ENCODE measurements around the gene FBXO8. TPM values are rescaled to one million over a fixed set of nuclear protein-coding genes. Genes with fewer than 3 reads are reported as not detected.

FBXO8 gene
- total RNA-seq, 1 experiment from 2014 or later, result 7.5 TPM

GRCh38 chr4:174199735-174200134 is 83.7 kb downstream of the FBXO8 start:
- H3K4me3 Mint-ChIP-seq, result no peak overlapping the region
- no peaks in the 10 kb centered on the region for H3K36me3 Mint-ChIP-seq
- ChIA-PET CTCF (interaction anchor here (1.1 kb wide), 1 partner anchor 79 kb away, joined by 3 read pairs; no protein-coding TSS in a partner anchor), POLR2A (no interaction called here)
- peaks cover 4% of the 10 kb centered on the region; the same call in 1 of the 2 replicates for H3K27me3 Mint-ChIP-seq (ENCODE audit: low read depth)
- no peaks in the 10 kb centered on the region for H3K9me3 Mint-ChIP-seq
- ATAC-seq (no peak), DNase-seq (ENCODE audit: low spot score) (no peak)
- peaks cover 5% of the 10 kb centered on the region; the same call in 1 of the 2 replicates for H3K4me1 Mint-ChIP-seq
- H3K27ac Mint-ChIP-seq, result no peak overlapping the region
- TF ChIP-seq GABPB1 (CRISPR knock-in tag; IDR thresholded peaks at IDR 0.05), result no peak
- no peak for TF ChIP-seq ZNF425 (CRISPR knock-in tag; conservative IDR thresholded peaks at IDR 0.05)
- TF ChIP-seq ZBTB21 (CRISPR knock-in tag; IDR thresholded peaks at IDR 0.05; ENCODE audit: borderline replicate concordance), result no peak

GRCh38 chr4:174198828-174199227 is 84.6 kb downstream of the FBXO8 start:
- ATAC-seq, result no peak
- Mint-ChIP-seq H3K4me3 (no peak overlapping the region), H3K36me3 (no peaks in the 10 kb centered on the region), H3K9me3 (no peaks in the 10 kb centered on the region), H3K27ac (no peak overlapping the region), H3K27me3 (ENCODE audit: low read depth) (no peaks in the 10 kb centered on the region), H3K4me1 (no peaks in the 10 kb centered on the region)
- no peak for TF ChIP-seq CREM (CRISPR knock-in tag; IDR thresholded peaks at IDR 0.05)
- CTCF ChIA-PET, result interaction anchor here (0.6 to 1.1 kb wide), 2 partner anchors 11 to 78 kb away, joined by 3 read pairs; no protein-coding TSS in a partner anchor
- POLR2A ChIA-PET, result no interaction called here
- no peak for DNase-seq (ENCODE audit: low spot score)

- TF ChIP-seq ZNF317 (CRISPR knock-in tag; IDR thresholded peaks at IDR 0.05; ENCODE audit: borderline replicate concordance, low read depth), result no peak
- TF ChIP-seq ATF6 (CRISPR knock-in tag; IDR thresholded peaks at IDR 0.05), result no peak
- no peak for TF ChIP-seq CREB1 (CRISPR knock-in tag; IDR thresholded peaks at IDR 0.05)
- TF ChIP-seq CTCF (IDR thresholded peaks at IDR 0.05), result no peak
- no peak for TF ChIP-seq SOX15 (CRISPR knock-in tag; IDR thresholded peaks at IDR 0.05)
- no peak for TF ChIP-seq SP1 (CRISPR knock-in tag; conservative IDR thresholded peaks at IDR 0.05)
- ChIA-PET CTCF (no interaction called here), POLR2A (no interaction called here)
- H3K27ac Mint-ChIP-seq, result no peak overlapping the region
- no peak overlapping the region for H3K4me3 Mint-ChIP-seq
- H3K27me3 Mint-ChIP-seq (ENCODE audit: low read depth), result no peaks in the 10 kb centered on the region
- ATAC-seq, result no peak
- H3K4me1 Mint-ChIP-seq, result no peaks in the 10 kb centered on the region
- DNase-seq (ENCODE audit: low spot score), result no peak
- no peaks in the 10 kb centered on the region for H3K9me3 Mint-ChIP-seq
- no peaks in the 10 kb centered on the region for H3K36me3 Mint-ChIP-seq
Measured at GRCh38 chr4:174198396-174198795, 85.1 kb downstream of the FBXO8 start.

GRCh38 chr4:174193438-174194374 is 89.8 kb downstream of the FBXO8 start:
- no peaks in the 10 kb centered on the region for H3K4me1 Mint-ChIP-seq
- no peaks in the 10 kb centered on the region for H3K27me3 Mint-ChIP-seq (ENCODE audit: low read depth)
- ChIA-PET CTCF (no interaction called here), POLR2A (no interaction called here)
- no peak overlapping the region for H3K4me3 Mint-ChIP-seq
- no peaks in the 10 kb centered on the region for H3K36me3 Mint-ChIP-seq
- no peak overlapping the region for H3K27ac Mint-ChIP-seq
- no peak for ATAC-seq
- no peak for DNase-seq (ENCODE audit: low spot score)
- no peaks in the 10 kb centered on the region for H3K9me3 Mint-ChIP-seq
- TF ChIP-seq ZNF263 (CRISPR knock-in tag; IDR thresholded peaks at IDR 0.05; ENCODE audit: low read depth), result no peak
- TF ChIP-seq FOXK1 (CRISPR knock-in tag; IDR thresholded peaks at IDR 0.05), result no peak
- TF ChIP-seq NFE2L1 (CRISPR knock-in tag; IDR thresholded peaks at IDR 0.05), result no peak
- TF ChIP-seq IRF2 (CRISPR knock-in tag; IDR thresholded peaks at IDR 0.05; ENCODE audit: borderline replicate concordance, low read depth), result no peak
- no peak for TF ChIP-seq CDX4 (CRISPR knock-in tag; IDR thresholded peaks at IDR 0.05; ENCODE audit: borderline replicate concordance)
- TF ChIP-seq E2F4 (CRISPR knock-in tag; IDR thresholded peaks at IDR 0.05; ENCODE audit: borderline replicate concordance, low read depth), result no peak
- no peak for TF ChIP-seq ZNF396 (CRISPR knock-in tag; IDR thresholded peaks at IDR 0.05; ENCODE audit: borderline replicate concordance)
- TF ChIP-seq ZNF232 (CRISPR knock-in tag; IDR thresholded peaks at IDR 0.05), result no peak

Data from WTC11 (cell line).